Left lung (tissue), 10 donors: ENCODE results near the gene EMILIN1. TPM values are rescaled to one million over a fixed set of nuclear protein-coding genes. Genes with fewer than 3 reads are reported as not detected.

Experiments
- ATAC-seq: fragments of 200-7000 bp; cut with Tn5 transposase; one replicate; pipeline ENCODE4 v1.9.1; 2020; ENCODE audit warnings: moderate library complexity
- DNase-seq, 4 donors: peaks; one replicate each; pipeline ENCODE4 v3.0.0-alpha.2; 2013 to 2020
- H3K27ac ChIP-seq, 2 donors: fragments of 200-600 bp; sonication (generic) in 1 of 2; one replicate each; pipeline versions ENCODE4 v1.5.0 to v1.8.0; 2020 to 2021
- H3K27me3 ChIP-seq, 2 donors: fragments of 200-600 bp; sonication (generic) in 1 of 2; one replicate each; pipeline versions ENCODE4 v1.5.0 to v1.8.0; 2020 to 2021
- H3K36me3 ChIP-seq, 2 donors: fragments of 200-600 bp; sonication (generic) in 1 of 2; one replicate each; pipeline versions ENCODE4 v1.5.0 to v1.8.0; 2020 to 2021
- H3K4me1 ChIP-seq, 2 donors: fragments of 200-600 bp; one replicate each; pipeline ENCODE4 v1.8.0; 2021
- H3K4me3 ChIP-seq, 2 donors: fragments of 200-600 bp; sonication (generic) in 1 of 2; one replicate each; pipeline versions ENCODE4 v1.5.0 to v1.8.0; 2020 to 2021; ENCODE audit warnings: mild to moderate bottlenecking in 1 of 2
- H3K9me3 ChIP-seq, 2 donors: fragments of 200-600 bp; sonication (generic) in 1 of 2; one replicate each; pipeline versions ENCODE4 v1.5.0 to v1.8.0; 2020 to 2021
- CTCF ChIP-seq, 2 donors: fragments of 200-600 bp; sonication (generic) in 1 of 2; IDR thresholded peaks; one replicate each; pipeline versions ENCODE4 v1.5.0 to v1.8.0; 2021; ENCODE audit warnings: antibody characterized with exemption in 2 of 2
- intact Hi-C, 2 donors: fragments of 100-400 bp; cut with DNase I; formaldehyde crosslinking; loops; one replicate each; pipeline versions ENCODE4 v1.11.2 to v1.14.2; 2022
- polyA plus RNA-seq, 6 donors: library from polyadenylated mRNA; unstranded; fragments of 120-200 nt; gene quantifications; one replicate each; pipeline ENCODE4 v1.2.1, GENCODE V29; 2013; ENCODE audit not compliant: insufficient read length in 6 of 6
- total RNA-seq, 2 donors: library from RNA; stranded (reverse); fragmentation: NEBNext Ultra II Directional; extraction: Animal tissue kit (Norgen Biotek cat#: 25700); gene quantifications; one replicate each; pipeline ENCODE4 v1.2.1, GENCODE V29; 2021
- donor health status: DM: no; HTN: yes; CAD: no.
- donor health status: DM: no; HTN: no; CAD: no.

Gene EMILIN1
- total and polyA plus RNA-seq, 8 donors: 137 to 268 (median 176) TPM

- ATAC-seq (no peak), DNase-seq (no peak)
- Histone ChIP-seq H3K27me3 (peaks cover 0 to 13% of the 10 kb centered on the region in 2 donors), H3K27ac (peak overlapping the region; percentile 57 to 79), H3K4me1 (peaks cover 25 to 68% of the 10 kb centered on the region in 2 donors), H3K36me3 (peaks cover 0 to 5% of the 10 kb centered on the region in 2 donors), H3K4me3 (peak overlapping the region; percentile 45), H3K9me3 (no peaks in the 10 kb centered on the region)
- no peak for TF ChIP-seq CTCF (IDR thresholded peaks at IDR 0.05)
- intact Hi-C loops: loop anchor here in 1 of 2 donors (10.0 kb wide), 2 partner anchors 45 to 115 kb away; partner anchors contain the start of gene TMEM214
Measured at GRCh38 chr2:27079233-27080139, 1.1 kb downstream of the EMILIN1 start.

GRCh38 chr2:27080140-27080469 is 1.7 kb downstream of the EMILIN1 start:
- Histone ChIP-seq H3K9me3 (no peaks in the 10 kb centered on the region), H3K4me1 (peaks cover 22 to 66% of the 10 kb centered on the region in 2 donors), H3K27ac (peak overlapping the region; percentile 0 to 38), H3K4me3 (peak overlapping the region; percentile 45), H3K36me3 (peaks cover 0 to 5% of the 10 kb centered on the region in 2 donors), H3K27me3 (peaks cover 0 to 13% of the 10 kb centered on the region in 2 donors)
- TF ChIP-seq CTCF (IDR thresholded peaks at IDR 0.05): no peak
- DNase-seq (no peak), ATAC-seq (no peak)
- intact Hi-C loops: loop anchor here in 1 of 2 donors (10.0 kb wide), 2 partner anchors 45 to 115 kb away; partner anchors contain the start of gene TMEM214

GRCh38 chr2:27080603-27080936 is 2.2 kb downstream of the EMILIN1 start:
- intact Hi-C loops: loop anchor here in 1 of 2 donors (10.0 kb wide), 2 partner anchors 46 to 116 kb away; partner anchors contain the start of gene TMEM214

GRCh38 chr2:27081984-27082772 is 3.8 kb downstream of the EMILIN1 start:
- H3K4me1 ChIP-seq: peaks cover 21 to 67% of the 10 kb centered on the region in 2 donors
- peaks cover 0 to 5% of the 10 kb centered on the region in 2 donors for H3K36me3 ChIP-seq
- H3K9me3 ChIP-seq: no peaks in the 10 kb centered on the region
- H3K4me3 ChIP-seq: peak overlapping the region in 1 of 2 donors; percentile 11
- H3K27me3 ChIP-seq: peaks cover 0 to 13% of the 10 kb centered on the region in 2 donors
- no peak for ATAC-seq
- peak overlapping the region; percentile 75 to 84 for H3K27ac ChIP-seq
- intact Hi-C loops: loop anchor here in 1 of 2 donors (10.0 kb wide), 2 partner anchors 47 to 117 kb away; partner anchors contain the start of gene TMEM214
- no peak for DNase-seq
- no peak for TF ChIP-seq CTCF (IDR thresholded peaks at IDR 0.05)

More at GRCh38 chr2:27080603-27080936, 2.2 kb downstream of the EMILIN1 start:
- Histone ChIP-seq H3K4me3 (peak overlapping the region; percentile 45), H3K4me1 (peaks cover 23 to 66% of the 10 kb centered on the region in 2 donors), H3K36me3 (peaks cover 0 to 5% of the 10 kb centered on the region in 2 donors), H3K27ac (peak overlapping the region in 1 of 2 donors; percentile 38), H3K9me3 (no peaks in the 10 kb centered on the region), H3K27me3 (peaks cover 0 to 13% of the 10 kb centered on the region in 2 donors)
- DNase-seq (no peak), ATAC-seq (no peak)
- no peak for TF ChIP-seq CTCF (IDR thresholded peaks at IDR 0.05)
